Parathyroid adenoma (tissue), 2 donors: ENCODE results near the gene CTBP2.

Experiments used
- H2AFZ ChIP-seq: fragments of 300-600 bp; sonication (generic); one replicate; pipeline ENCODE4 v1.7.0; 2017; ENCODE audit warnings: antibody characterized with exemption, mild to moderate bottlenecking
- H3K27ac ChIP-seq: fragments of 300-600 bp; sonication (generic); one replicate; pipeline ENCODE4 v1.7.0; 2017
- H3K27me3 ChIP-seq: fragments of 300-600 bp; sonication (generic); one replicate; pipeline ENCODE4 v1.7.0; 2017; ENCODE audit warnings: low read length; ENCODE audit not compliant: control insufficient read depth, insufficient read depth
- H3K36me3 ChIP-seq: fragments of 300-600 bp; sonication (generic); one replicate; pipeline ENCODE4 v1.7.0; 2017; ENCODE audit warnings: low read length; ENCODE audit not compliant: control insufficient read depth, insufficient read depth
- H3K4me1 ChIP-seq: fragments of 300-600 bp; sonication (generic); one replicate; pipeline ENCODE4 v1.7.0; 2017; ENCODE audit warnings: control low read depth
- H3K4me2 ChIP-seq: fragments of 300-600 bp; sonication (generic); one replicate; pipeline ENCODE4 v1.7.0; 2017; ENCODE audit warnings: low read length
- H3K4me3 ChIP-seq: fragments of 300-600 bp; sonication (generic); one replicate; pipeline ENCODE4 v1.7.0; 2017; ENCODE audit warnings: low read depth, low read length
- H3K79me2 ChIP-seq: fragments of 300-600 bp; sonication (generic); one replicate; pipeline ENCODE4 v1.7.0; 2017; ENCODE audit warnings: control low read depth
- H3K9ac ChIP-seq: fragments of 300-600 bp; sonication (generic); one replicate; pipeline ENCODE4 v1.7.0; 2017; ENCODE audit warnings: mild to moderate bottlenecking
- H3K9me3 ChIP-seq: fragments of 300-600 bp; sonication (generic); one replicate; pipeline ENCODE4 v1.7.0; 2017; ENCODE audit warnings: low read length; ENCODE audit not compliant: control insufficient read depth
- TF ChIP-seq, protein P1 (sequence below): fragments of 300-600 bp; sonication (generic); IDR thresholded peaks from one replicate; pipeline ENCODE4 v1.7.0; 2017; ENCODE audit warnings: antibody characterized with exemption, mild to moderate bottlenecking
- donor health status: primary hyperparathyroidism.

CTBP2 gene

DNA sequence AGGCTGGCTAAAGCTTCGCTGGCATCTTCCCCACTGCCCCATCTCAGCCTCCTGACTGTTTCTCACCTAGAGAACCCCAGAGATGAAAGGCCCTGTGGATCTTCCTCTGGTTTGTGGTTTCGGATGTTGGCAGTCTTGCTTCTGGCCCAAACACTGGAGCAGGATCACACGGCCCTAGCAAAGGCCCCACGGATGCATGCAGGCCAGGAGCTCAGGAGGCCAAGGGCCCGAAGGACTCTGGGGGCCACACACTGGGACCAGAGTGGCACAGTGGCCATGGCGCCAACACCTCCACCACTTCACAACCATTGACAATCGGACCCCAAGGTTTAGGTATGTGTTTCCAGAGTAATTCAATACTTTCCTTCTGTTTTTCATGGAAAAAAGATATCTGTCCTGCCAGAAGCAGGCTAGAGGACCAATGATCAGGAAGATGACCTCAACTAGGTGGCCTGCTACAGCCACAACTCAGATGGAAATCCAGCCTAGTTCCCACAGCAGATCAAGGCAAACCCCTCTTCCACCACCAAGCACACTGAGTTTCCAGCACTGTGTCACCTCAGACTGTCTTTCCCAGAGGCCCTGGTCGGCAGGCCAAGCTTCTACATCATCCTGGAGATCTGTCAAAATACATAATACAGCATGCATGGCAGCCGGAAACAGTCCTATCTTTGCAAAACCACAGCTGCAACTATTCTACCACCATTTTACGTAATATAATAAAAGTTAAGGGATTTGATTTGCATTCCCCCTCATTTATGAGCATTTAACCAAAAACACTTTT is 53.0 kb downstream of the CTBP2 start:
- Histone ChIP-seq H3K9me3 (no peaks in the 10 kb centered on the region), H3K4me2 (no peak overlapping the region), H3K27ac (no peak overlapping the region), H3K4me3 (no peak overlapping the region), H3K27me3 (no peaks in the 10 kb centered on the region), H3K79me2 (peaks cover 66% of the 10 kb centered on the region), H2AFZ (no peak overlapping the region), H3K36me3 (no peaks in the 10 kb centered on the region), H3K4me1 (peaks cover 2% of the 10 kb centered on the region), H3K9ac (no peak overlapping the region)
- TF ChIP-seq, protein P1, sequence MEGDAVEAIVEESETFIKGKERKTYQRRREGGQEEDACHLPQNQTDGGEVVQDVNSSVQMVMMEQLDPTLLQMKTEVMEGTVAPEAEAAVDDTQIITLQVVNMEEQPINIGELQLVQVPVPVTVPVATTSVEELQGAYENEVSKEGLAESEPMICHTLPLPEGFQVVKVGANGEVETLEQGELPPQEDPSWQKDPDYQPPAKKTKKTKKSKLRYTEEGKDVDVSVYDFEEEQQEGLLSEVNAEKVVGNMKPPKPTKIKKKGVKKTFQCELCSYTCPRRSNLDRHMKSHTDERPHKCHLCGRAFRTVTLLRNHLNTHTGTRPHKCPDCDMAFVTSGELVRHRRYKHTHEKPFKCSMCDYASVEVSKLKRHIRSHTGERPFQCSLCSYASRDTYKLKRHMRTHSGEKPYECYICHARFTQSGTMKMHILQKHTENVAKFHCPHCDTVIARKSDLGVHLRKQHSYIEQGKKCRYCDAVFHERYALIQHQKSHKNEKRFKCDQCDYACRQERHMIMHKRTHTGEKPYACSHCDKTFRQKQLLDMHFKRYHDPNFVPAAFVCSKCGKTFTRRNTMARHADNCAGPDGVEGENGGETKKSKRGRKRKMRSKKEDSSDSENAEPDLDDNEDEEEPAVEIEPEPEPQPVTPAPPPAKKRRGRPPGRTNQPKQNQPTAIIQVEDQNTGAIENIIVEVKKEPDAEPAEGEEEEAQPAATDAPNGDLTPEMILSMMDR = no peak

DNA sequence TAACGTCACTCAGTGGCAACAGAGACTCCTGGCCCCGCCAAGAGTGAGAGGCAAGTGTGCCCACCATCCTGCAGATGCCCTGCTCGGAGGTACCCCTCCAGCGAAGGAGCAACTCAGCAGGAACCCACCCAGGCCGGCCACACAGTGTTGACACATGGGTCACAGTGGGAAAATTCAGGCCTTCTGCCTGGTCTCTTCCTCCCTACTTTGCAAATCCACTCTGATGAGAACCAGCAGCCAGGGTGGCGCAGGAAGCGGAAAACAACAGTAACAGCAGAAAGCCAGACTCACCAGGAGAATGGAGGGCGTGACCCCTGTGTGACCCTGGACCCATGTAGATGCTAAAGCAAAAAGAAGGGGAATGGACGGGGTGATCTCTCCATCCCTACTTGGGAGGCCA is 53.8 kb downstream of the CTBP2 start:
- H3K4me2 ChIP-seq = no peak overlapping the region
- H3K36me3 ChIP-seq = no peaks in the 10 kb centered on the region
- H3K27me3 ChIP-seq = no peaks in the 10 kb centered on the region
- H3K4me3 ChIP-seq = no peak overlapping the region
- H2AFZ ChIP-seq = no peak overlapping the region
- peaks cover 70% of the 10 kb centered on the region for H3K79me2 ChIP-seq
- no peaks in the 10 kb centered on the region for H3K9me3 ChIP-seq
- no peak overlapping the region for H3K9ac ChIP-seq
- TF ChIP-seq, protein P1 = no peak
- peaks cover 2% of the 10 kb centered on the region for H3K4me1 ChIP-seq
- no peak overlapping the region for H3K27ac ChIP-seq

DNA sequence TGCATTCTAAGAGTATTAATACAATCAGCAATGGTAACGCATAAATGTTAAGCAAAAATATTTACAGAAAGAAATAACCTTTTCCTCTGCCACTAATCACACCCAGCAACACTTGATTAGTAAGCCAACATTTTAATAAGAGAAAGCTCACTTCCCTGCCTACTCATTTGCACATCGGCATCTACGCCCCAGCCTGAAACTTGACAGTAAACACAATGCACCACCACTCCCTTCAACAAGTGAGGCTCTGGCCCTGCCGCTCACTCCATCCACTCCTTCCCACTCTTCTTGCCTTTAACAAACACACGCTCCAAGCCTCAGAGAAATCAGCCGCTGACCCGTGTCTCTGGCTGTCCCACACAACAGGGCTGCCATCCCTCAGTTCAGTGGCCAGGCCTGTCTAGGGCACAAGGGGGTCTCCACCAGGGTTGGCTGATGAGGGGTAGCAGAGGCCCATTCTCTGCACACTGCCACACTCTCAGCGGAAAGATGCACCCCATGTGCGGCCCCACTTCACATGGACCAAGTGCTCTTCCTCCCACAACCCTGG is 54.6 kb downstream of the CTBP2 start:
- Histone ChIP-seq H3K27me3 (no peaks in the 10 kb centered on the region), H3K79me2 (peaks cover 73% of the 10 kb centered on the region), H3K4me3 (no peak overlapping the region), H3K27ac (no peak overlapping the region), H3K36me3 (no peaks in the 10 kb centered on the region), H3K4me2 (no peak overlapping the region), H3K9me3 (no peaks in the 10 kb centered on the region), H3K9ac (no peak overlapping the region), H2AFZ (no peak overlapping the region), H3K4me1 (no peaks in the 10 kb centered on the region)
- TF ChIP-seq, protein P1 = no peak

DNA sequence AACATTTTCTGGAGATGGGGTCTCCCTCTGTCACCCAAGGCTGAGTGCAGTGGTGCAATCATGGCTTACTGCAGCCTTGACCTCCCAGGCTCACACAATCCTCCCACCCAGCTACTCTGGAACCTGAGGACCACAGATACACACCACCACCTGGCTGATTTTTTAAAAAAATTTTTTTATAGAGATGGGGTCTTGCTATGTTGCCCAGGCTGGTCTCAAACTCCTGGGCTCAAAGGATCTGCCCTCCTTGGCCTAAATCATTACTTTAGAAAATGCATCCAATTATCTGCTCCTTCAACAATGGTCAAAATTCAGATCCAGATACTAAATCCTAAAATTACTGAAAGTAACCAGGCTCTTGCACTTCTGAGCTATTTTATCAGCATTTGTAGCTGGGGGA is 55.2 kb downstream of the CTBP2 start:
- Histone ChIP-seq H2AFZ (no peak overlapping the region), H3K27ac (no peak overlapping the region), H3K4me2 (no peak overlapping the region), H3K79me2 (peaks cover 73% of the 10 kb centered on the region), H3K27me3 (no peaks in the 10 kb centered on the region), H3K4me1 (no peaks in the 10 kb centered on the region), H3K36me3 (no peaks in the 10 kb centered on the region), H3K9ac (no peak overlapping the region), H3K4me3 (no peak overlapping the region), H3K9me3 (no peaks in the 10 kb centered on the region)
- TF ChIP-seq, protein P1 = no peak

DNA sequence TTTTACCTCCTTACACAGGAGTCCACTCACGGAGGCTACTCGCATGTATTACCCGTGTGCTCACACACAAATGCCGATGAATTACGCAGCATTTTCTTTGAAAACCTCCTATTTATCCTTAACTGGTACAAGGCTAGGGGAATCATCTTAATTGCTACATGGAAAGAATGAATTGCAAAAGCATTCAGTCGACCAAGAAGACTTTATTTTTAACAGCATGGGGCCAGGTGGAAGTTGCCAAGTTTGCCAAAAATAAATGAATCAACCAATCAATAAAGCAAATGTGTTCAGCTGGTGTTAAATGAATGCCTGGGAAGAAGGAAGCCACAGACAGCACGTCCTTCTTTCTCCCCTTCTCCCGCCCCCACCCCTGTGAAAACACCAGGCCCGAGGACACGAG is 55.8 kb downstream of the CTBP2 start:
- Histone ChIP-seq H3K9ac (no peak overlapping the region), H3K4me2 (no peak overlapping the region), H3K36me3 (no peaks in the 10 kb centered on the region), H3K27ac (no peak overlapping the region), H3K4me3 (no peak overlapping the region), H3K27me3 (no peaks in the 10 kb centered on the region), H3K9me3 (no peaks in the 10 kb centered on the region), H2AFZ (no peak overlapping the region), H3K4me1 (no peaks in the 10 kb centered on the region), H3K79me2 (peaks cover 75% of the 10 kb centered on the region)
- TF ChIP-seq, protein P1 = no peak
